HepG2 (cell line): ENCODE data around the gene RBBP8NL. TPM values are rescaled to one million over a fixed set of nuclear protein-coding genes. Genes with fewer than 3 reads are reported as not detected.

Source experiments
- AKAP8 ChIP-seq: sonication (generic); formaldehyde crosslinking; IDR thresholded peaks from 2 replicates; pipeline ENCODE4 v1.5.1; 2020; ENCODE audit warnings: mild to moderate bottlenecking, missing genetic modification reagents
- AKNA ChIP-seq: sonication (generic); formaldehyde crosslinking; IDR thresholded peaks from 2 replicates; pipeline ENCODE4 v1.4.0; 2020; ENCODE audit warnings: missing genetic modification reagents, borderline replicate concordance
- ATAD3A ChIP-seq: sonication (generic); formaldehyde crosslinking; IDR thresholded peaks from 2 replicates; pipeline ENCODE4 v1.4.0; 2020; ENCODE audit warnings: missing genetic modification reagents
- CC2D1A ChIP-seq: sonication (generic); formaldehyde crosslinking; IDR thresholded peaks from 2 replicates; pipeline ENCODE4 v1.8.1; 2023; ENCODE audit warnings: mild to moderate bottlenecking, missing genetic modification reagents
- ERF ChIP-seq: IDR thresholded peaks from 2 replicates; pipeline ENCODE4 v1.6.1; 2018; ENCODE audit warnings: missing biosample characterization, missing genetic modification reagents
- FOSL1 ChIP-seq: sonication (generic); formaldehyde crosslinking; IDR thresholded peaks from 2 replicates; pipeline ENCODE4 v1.9.0; 2021; ENCODE audit warnings: missing genetic modification reagents, borderline replicate concordance
- GPN1 ChIP-seq: sonication (generic); formaldehyde crosslinking; IDR thresholded peaks from 2 replicates; pipeline ENCODE4 v1.5.1; 2020; ENCODE audit warnings: missing genetic modification reagents, borderline replicate concordance
- JUND ChIP-seq: sonication (generic); formaldehyde crosslinking; IDR thresholded peaks from 2 replicates; pipeline ENCODE4 v1.8.0; 2022; ENCODE audit warnings: mild to moderate bottlenecking, missing genetic modification reagents
- KAT8 ChIP-seq: IDR thresholded peaks from 2 replicates; pipeline ENCODE4 v1.6.1; 2016; ENCODE audit warnings: missing genetic modification reagents, missing compliant biosample characterization
- KDM4B ChIP-seq: sonication (generic); formaldehyde crosslinking; IDR thresholded peaks from 2 replicates; pipeline ENCODE4 v1.4.0; 2020; ENCODE audit warnings: missing genetic modification reagents
- NCOA2 ChIP-seq: sonication (generic); formaldehyde crosslinking; IDR thresholded peaks from 2 replicates; pipeline ENCODE4 v1.8.0; 2022; ENCODE audit warnings: inconsistent platforms
- NR2F6 ChIP-seq, 2 experiments: IDR thresholded peaks; 2 replicates each; pipeline ENCODE4 v1.6.1; 2016; ENCODE audit warnings: antibody characterized with exemption in 1 of 2, mild to moderate bottlenecking in 1 of 2
- POGZ ChIP-seq: sonication (generic); formaldehyde crosslinking; IDR thresholded peaks from 2 replicates; pipeline ENCODE4 v1.4.0; 2020; ENCODE audit warnings: mild to moderate bottlenecking, missing genetic modification reagents
- RAD21 ChIP-seq: fragments of 450-650 bp; formaldehyde crosslinking; IDR thresholded peaks from 2 replicates; pipeline ENCODE4 v1.5.0; 2020; ENCODE audit warnings: mild to moderate bottlenecking
- RBFOX2 ChIP-seq: fragments of 200-400 bp; formaldehyde crosslinking; IDR thresholded peaks from 2 replicates; pipeline ENCODE4 v1.6.1; 2017; ENCODE audit warnings: low read depth, mild to moderate bottlenecking, low read length
- SIX4 ChIP-seq: sonication (generic); formaldehyde crosslinking; IDR thresholded peaks from 2 replicates; pipeline ENCODE4 v1.4.0; 2020; ENCODE audit warnings: missing genetic modification reagents
- SKI ChIP-seq: fragments of 450-650 bp; IDR thresholded peaks from one replicate; pipeline ENCODE4 v1.6.1; 2018; ENCODE audit warnings: mild to moderate bottlenecking; ENCODE audit not compliant: partially characterized antibody
- SKIL ChIP-seq: sonication (generic); formaldehyde crosslinking; IDR thresholded peaks from 2 replicates; pipeline ENCODE4 v1.8.0; 2022; ENCODE audit warnings: missing genetic modification reagents, mild to moderate bottlenecking, moderate library complexity, borderline replicate concordance
- ZBTB3 ChIP-seq: sonication (generic); formaldehyde crosslinking; IDR thresholded peaks from 2 replicates; pipeline ENCODE4 v1.4.0; 2020; ENCODE audit warnings: low read depth, mild to moderate bottlenecking, moderate library complexity, missing genetic modification reagents, borderline replicate concordance
- ZNF253 ChIP-seq: sonication (generic); formaldehyde crosslinking; IDR thresholded peaks from 2 replicates; pipeline ENCODE4 v1.8.0; 2022; ENCODE audit warnings: mild to moderate bottlenecking, missing genetic modification reagents, borderline replicate concordance
- ZNF326 ChIP-seq: sonication (generic); formaldehyde crosslinking; IDR thresholded peaks from 2 replicates; pipeline ENCODE4 v1.4.0; 2020; ENCODE audit warnings: missing genetic modification reagents, borderline replicate concordance
- ZNF737 ChIP-seq: sonication (generic); formaldehyde crosslinking; IDR thresholded peaks from 2 replicates; pipeline ENCODE4 v1.5.0; 2020; ENCODE audit warnings: missing genetic modification reagents, mild to moderate bottlenecking, borderline replicate concordance
- ZNF878 ChIP-seq: sonication (generic); formaldehyde crosslinking; IDR thresholded peaks from 2 replicates; pipeline ENCODE4 v1.8.1; 2023; ENCODE audit warnings: mild to moderate bottlenecking, missing genetic modification reagents, moderate library complexity
- polyA plus RNA-seq, 8 experiments: library from polyadenylated mRNA; depleted of rRNA in 3 of 8; stranded (reverse) in 7 of 8; unstranded in 1 of 8; fragments of >200 nt; fragmentation: Illumina TruSeq in 4 of 8; extraction: Trizol in 4 of 8; gene quantifications; 2 replicates each; pipeline versions ENCODE4 v1.2.1 to v1.2.3, GENCODE V29; 2011 to 2016; ENCODE audit warnings: low read depth in 4 of 8, missing spikeins in 1 of 8, mixed read lengths in 1 of 8; ENCODE audit not compliant: insufficient read depth in 1 of 8
- total RNA-seq, 5 experiments: library from RNA; depleted of rRNA; stranded (reverse); fragments of >200 nt; fragmentation: Illumina TruSeq; extraction: Trizol; gene quantifications; 2 replicates each; pipeline ENCODE4 v1.2.3, GENCODE V29; 2016; ENCODE audit warnings: low read depth in 1 of 5
- TF ChIP-seq, protein P1 (sequence below): sonication (generic); formaldehyde crosslinking; IDR thresholded peaks from 2 replicates; pipeline ENCODE4 v1.4.0; 2020; ENCODE audit warnings: missing genetic modification reagents

The RBBP8NL gene
- total and polyA plus RNA-seq, 2 of the 13 experiments (the other 11 are each of a cell fraction or from before 2014, with no cell fraction given) = 0.69 to 0.86 TPM

DNA sequence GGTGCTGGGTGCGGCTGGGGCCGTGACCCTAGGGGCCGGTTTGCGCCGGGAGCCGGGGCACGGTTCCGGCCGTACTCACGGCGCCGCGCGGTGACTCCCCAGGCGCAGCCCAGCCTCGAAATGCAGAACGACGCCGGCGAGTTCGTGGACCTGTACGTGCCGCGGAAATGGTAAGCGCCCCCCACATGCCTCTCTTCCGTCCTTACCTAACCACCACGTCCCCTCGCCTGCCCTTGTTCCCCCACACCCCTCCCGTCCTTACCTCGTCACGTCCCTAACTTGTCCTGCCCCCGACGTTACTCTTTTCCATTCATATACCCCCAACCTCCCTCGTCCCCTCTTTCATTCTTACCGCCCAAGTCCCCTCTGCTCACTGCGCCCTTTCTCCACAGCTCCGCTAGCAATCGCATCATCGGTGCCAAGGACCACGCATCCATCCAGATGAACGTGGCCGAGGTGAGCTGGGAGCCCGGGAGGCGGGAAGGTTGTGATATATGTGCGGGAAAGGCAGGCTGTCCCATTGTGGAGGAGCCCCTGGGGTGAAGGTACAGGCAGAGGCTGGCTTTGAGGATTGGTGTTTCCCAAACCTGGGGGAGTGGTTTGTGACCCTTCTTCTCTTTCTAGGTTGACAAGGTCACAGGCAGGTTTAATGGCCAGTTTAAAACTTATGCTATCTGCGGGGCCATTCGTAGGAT is 40.0 kb downstream of the RBBP8NL start (continued):
- TF ChIP-seq AKNA (CRISPR knock-in tag) (no peak), KAT8 (no peak), POGZ (CRISPR knock-in tag) (no peak), RBFOX2 (no peak), ZNF253 (CRISPR knock-in tag) (peak; percentile 21; the same call in 1 of the 2 replicates), ATAD3A (CRISPR knock-in tag) (no peak), ZBTB3 (CRISPR knock-in tag) (no peak; the same call in 1 of the 2 replicates), AKAP8 (no peak), NCOA2 (no peak), NR2F6 (IDR thresholded peaks at IDR 0.05) (no peak), NR2F6 (CRISPR knock-in tag; IDR thresholded peaks at IDR 0.05) (no peak), ERF (no peak), SIX4 (CRISPR knock-in tag) (no peak), ZNF878 (CRISPR knock-in tag) (no peak), JUND (CRISPR knock-in tag) (no peak), KDM4B (CRISPR knock-in tag) (no peak), CC2D1A (CRISPR knock-in tag) (0 out of 2 replicates have a peak, but pooled peaks have one; percentile 69), ZNF326 (CRISPR knock-in tag) (no peak), GPN1 (CRISPR knock-in tag) (no peak), RAD21 (CRISPR knock-in tag) (no peak), SKI (no peak), FOSL1 (no peak), SKIL (CRISPR knock-in tag) (peak; percentile 30; the same call in 1 of the 2 replicates), ZNF737 (CRISPR knock-in tag) (no peak)
- TF ChIP-seq, protein P1, sequence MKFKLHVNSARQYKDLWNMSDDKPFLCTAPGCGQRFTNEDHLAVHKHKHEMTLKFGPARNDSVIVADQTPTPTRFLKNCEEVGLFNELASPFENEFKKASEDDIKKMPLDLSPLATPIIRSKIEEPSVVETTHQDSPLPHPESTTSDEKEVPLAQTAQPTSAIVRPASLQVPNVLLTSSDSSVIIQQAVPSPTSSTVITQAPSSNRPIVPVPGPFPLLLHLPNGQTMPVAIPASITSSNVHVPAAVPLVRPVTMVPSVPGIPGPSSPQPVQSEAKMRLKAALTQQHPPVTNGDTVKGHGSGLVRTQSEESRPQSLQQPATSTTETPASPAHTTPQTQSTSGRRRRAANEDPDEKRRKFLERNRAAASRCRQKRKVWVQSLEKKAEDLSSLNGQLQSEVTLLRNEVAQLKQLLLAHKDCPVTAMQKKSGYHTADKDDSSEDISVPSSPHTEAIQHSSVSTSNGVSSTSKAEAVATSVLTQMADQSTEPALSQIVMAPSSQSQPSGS (CRISPR knock-in tag) = no peak
